Adrenal gland (tissue), 5 donors: ENCODE measurements around the gene CTBP2.

ENCODE experiments used
- POLR2A ChIP-seq, 2 donors: fragments of 450-650 bp; IDR thresholded peaks; one replicate each; pipeline ENCODE4 v1.6.1; 2017; ENCODE audit warnings: antibody characterized with exemption in 2 of 2, mild to moderate bottlenecking in 2 of 2, moderate library complexity in 1 of 2
- TF ChIP-seq, protein P1 (sequence below), 6 experiments: fragments of 450-650 bp in 4 of 6; fragments of 200-600 bp in 2 of 6; sonication (generic) in 1 of 6; IDR thresholded peaks; 1 replicate in 5 of 6; 2 replicates in 1 of 6; pipeline versions ENCODE4 v1.5.1 to v1.8.0; 2016 to 2021; ENCODE audit warnings: antibody characterized with exemption in 6 of 6, mild to moderate bottlenecking in 2 of 6, moderate library complexity in 1 of 6
- donor health status: DM: no; HTN: no; CAD: no.

- no peak for TF ChIP-seq POLR2A (IDR thresholded peaks at IDR 0.05)
- TF ChIP-seq, protein P1, sequence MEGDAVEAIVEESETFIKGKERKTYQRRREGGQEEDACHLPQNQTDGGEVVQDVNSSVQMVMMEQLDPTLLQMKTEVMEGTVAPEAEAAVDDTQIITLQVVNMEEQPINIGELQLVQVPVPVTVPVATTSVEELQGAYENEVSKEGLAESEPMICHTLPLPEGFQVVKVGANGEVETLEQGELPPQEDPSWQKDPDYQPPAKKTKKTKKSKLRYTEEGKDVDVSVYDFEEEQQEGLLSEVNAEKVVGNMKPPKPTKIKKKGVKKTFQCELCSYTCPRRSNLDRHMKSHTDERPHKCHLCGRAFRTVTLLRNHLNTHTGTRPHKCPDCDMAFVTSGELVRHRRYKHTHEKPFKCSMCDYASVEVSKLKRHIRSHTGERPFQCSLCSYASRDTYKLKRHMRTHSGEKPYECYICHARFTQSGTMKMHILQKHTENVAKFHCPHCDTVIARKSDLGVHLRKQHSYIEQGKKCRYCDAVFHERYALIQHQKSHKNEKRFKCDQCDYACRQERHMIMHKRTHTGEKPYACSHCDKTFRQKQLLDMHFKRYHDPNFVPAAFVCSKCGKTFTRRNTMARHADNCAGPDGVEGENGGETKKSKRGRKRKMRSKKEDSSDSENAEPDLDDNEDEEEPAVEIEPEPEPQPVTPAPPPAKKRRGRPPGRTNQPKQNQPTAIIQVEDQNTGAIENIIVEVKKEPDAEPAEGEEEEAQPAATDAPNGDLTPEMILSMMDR (IDR thresholded peaks at IDR 0.05) = no peak
Measured at GRCh38 chr10:125155101-125155500, 5.3 kb downstream of the CTBP2 start.
